Measurements from ENCODE around the gene TMEM54.
A peak's percentile ranks its signal among the peaks of the same experiment; 100 is the strongest.

The TMEM54 gene

DNA sequence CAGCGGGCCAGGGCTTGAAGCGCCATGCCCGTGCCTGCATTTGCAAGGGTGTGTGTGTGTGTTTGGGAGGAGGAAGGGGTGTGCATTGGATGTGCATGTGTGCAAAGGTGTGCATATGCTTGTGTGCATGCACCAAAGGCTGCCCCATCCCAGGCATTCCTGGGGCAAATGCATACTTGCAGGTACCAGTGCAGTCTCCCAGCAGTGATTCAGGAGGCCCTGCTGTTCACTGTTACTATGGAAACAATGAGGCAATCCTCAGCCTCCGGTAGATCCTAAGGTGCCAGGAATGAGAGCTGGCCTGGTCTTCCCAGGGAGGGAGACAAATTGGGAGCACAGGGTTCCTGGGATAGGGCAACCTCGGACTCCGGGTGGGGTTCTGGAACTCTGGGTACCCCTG is 23.0 kb downstream of the TMEM54 start:
- DNase-seq, result peak; percentile 25

DNA sequence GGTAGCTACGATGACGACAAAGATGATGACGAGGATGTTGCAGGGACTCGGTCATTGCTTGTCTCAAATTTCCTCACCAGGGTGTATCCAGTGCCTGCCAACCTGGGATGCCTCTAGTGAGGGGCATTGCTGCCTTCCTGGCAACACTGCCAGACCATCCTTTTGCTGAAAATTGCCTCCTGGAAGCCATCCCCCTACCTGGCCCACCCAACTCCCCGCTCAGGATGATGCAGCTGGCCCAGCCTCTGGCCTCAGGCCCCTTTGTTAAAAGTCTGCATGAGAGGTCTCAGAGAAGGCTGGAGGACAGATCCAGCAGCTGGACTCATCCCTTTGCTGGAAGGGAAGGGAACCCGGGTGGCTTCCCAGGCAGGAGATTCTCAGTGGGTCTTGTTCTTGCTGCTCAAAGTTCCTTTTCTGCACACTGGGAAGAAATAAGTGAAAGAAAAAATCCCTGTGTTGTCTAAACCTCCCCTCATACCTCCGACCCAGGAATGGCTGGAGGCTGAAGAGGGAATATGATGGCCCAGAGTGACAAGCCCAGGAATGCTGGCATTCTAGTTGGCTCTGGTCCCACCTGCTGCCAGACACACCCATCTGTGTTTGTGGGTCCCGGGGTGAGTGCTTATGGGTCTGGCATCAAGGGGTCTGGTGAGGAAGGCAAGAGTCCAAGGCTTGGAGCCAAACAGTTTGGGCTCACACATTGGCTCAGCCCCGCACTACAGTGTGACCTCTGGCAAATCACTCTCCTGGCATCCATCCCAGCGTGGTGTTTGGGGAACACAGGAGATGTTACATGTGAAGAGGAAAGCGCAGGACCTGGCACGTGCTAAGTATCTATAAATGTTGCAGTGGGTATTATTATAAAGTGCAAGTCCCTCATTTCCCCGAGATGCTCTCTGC is 23.7 kb downstream of the TMEM54 start:
- DNase-seq, result peak; percentile 67

GRCh38 chr1:32876341-32877210 is 24.6 kb downstream of the TMEM54 start:
- no peak for DNase-seq

DNA sequence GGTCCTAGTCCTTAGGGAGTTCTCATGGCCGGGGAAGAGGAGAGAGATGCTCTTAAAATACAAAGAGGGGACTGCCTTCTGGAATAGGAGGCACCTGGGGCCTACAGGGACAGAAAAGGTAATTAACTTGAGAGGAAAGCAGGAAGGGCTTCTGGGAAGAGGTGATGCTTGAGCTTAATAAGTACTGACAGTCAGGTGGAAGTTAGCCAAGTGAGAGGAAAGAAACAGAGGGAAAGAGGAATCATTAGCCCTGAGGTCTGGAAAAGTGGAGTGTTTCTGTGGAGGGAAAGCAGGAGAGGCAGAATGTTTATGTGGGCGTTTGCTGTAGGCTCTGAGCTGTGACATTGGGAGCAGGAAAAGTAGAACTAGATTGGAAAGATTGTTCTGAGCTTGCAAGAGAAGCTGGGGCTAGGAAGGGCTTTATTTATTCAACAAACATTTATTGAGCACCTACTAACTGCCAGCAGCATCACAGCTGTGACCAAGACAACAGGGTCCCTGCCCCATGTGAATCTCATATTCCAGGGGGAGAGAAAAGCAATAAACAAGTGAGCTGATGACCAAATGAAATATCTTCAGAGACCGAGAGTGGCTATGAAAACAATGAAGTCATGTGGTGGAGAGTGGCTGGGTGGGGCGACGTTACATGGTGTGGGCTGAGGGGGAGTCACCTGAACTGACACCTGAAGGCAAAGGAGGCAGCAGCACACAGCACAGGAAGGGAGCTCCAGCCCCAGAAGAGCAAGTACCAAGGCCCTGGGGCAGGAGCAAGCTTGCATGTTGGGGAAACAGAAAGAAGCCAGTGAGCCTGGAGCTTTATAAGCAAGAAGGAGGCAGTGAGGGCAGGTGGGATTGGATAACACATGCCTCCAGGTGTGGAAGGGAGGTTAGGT is 26.1 kb downstream of the TMEM54 start:
- no peak for DNase-seq

DNA sequence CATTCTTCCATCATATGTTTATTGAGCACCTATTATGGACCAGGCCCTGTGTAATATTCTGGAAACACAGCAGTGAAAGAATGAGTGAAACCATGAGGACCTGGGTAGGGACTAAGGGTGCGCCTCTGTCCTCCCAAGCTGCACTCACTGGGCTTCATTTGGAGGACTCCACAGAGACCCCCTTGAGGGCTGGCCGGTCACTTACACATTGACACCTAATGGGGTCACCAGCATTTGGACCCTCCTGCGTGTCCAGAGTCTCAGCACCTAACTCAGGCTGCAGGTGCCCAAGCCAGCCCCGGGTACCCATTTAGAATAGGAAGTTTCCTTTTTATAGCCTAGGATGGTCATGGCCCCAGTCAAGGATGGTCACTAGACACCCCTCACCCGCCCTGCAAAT is 27.7 kb downstream of the TMEM54 start:
- no peak for DNase-seq

DNA sequence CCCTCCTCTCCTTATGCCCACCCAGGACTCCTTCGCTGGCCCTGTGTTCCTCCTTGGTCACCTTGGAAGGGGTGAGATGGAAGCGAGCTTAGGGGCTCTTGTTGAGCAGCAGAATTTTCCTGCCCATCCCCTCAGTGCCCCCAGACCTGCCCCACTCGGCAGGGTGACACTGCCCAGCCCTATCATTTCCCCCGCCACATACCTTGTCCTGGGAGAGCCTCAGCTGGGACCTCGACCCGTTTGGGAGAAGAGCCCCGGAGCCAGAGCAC is 29.1 kb downstream of the TMEM54 start:
- DNase-seq, result no peak

- peak; percentile 58 for DNase-seq
These were observed 29.6 kb downstream of the TMEM54 start for GRCh38 chr1:32871364-32872191.

DNA sequence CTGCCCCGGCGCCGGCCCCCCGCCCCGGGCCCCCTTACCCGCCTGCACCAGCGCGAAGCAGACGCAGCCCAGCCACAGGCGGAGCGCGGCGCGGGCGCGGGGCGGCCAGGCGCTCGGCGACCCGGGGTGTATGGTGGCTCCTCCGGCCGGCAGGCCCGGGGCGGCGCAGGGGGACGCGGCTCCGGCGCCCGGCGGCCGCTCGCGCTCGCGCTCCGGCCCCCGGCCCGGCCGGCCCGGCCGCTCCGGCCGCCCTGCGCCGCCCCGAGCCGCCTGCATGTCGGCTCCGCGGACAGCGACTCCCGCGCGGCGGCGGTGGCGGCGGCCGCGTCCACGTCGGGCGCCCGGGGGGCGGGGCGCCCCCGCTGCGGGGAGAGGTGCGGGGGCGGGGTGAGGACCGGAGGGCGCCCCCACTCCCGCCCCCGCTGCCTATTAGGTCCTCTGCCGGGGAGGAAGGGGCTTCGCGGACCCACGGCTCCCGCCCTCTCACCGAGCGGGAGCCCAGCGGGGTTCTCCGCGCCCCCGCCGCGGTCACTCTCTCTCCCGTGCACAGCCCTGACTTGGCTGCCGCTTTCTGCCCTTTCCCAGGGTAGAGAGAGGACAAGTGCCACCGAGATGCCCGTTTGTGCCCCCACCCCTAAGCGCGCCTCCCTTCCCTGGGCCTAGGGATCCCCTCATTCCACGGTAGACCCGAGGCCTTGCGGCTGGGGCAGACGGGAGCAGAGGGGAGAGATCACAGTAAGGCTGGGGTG is 30.4 kb downstream of the TMEM54 start, which contains the start of gene FNDC5:
FNDC5 (minus strand) TSS at position 298 of the 749 bp plus-strand sequence.
- no peak for DNase-seq

DNA sequence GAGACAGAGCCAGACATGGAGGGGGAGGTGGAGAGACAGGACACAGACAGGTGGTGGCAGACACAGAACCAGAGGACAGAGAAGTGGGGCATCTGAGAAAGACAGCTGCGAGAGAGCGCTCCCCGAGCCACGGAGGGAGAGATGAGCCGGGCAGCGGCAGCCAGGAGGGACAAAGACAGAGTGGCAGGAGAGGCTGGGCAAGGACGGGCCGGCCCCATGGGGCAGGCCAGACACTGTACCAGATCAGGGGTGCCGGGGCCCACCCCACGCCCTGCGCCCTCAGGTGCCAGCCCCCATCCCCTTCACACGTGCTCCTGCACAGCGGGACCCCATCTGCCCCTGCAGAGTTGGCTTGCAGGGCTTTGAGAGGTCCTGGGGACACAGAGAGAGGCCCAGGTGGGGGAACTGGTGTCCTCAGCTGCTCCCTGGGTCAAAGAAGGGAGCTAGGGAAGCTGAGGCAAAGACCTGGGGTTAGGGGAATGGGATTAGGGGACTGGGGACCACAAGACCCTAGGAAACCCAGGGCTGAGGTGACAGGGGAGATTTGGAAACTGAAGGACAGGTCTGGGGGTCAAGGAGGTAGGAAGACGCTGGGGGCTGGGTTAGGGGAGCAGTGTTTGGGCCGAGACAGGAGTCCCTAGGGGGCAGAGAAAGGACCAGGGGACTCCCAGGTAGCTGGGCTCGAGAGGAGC is 31.1 kb downstream of the TMEM54 start:
- DNase-seq, result no peak

DNA sequence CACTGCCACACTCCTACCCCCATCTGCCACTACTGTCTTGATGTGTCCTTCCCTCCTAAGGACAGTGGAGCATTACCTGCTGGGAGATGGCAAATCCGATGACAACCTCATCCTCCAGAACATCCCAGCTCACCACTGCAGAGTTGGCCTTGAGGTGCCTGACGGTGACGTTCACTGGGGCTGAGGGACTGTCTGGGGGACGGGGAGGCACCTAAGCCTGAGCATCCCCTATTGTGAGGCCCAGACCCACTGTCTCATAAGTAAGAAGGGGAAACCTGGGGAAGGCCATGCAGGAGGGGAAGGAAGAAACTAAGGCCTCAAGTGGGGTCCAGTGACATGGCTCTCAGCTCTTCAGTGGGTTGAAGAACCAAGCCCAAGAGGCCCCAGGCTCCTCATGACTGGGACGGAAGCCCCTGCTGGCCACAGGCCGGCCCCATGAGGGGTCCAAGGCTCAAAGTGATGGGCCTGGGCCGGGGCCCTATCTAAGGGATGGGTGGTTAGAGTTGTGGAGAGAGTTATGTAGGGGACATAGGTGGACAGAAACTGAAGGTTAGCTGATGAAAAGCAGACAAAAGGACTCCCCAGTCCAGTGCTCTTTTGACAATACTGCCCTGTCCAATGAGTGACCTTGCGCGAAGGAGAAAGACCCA is 32.3 kb downstream of the TMEM54 start:
- no peak for DNase-seq

DNA sequence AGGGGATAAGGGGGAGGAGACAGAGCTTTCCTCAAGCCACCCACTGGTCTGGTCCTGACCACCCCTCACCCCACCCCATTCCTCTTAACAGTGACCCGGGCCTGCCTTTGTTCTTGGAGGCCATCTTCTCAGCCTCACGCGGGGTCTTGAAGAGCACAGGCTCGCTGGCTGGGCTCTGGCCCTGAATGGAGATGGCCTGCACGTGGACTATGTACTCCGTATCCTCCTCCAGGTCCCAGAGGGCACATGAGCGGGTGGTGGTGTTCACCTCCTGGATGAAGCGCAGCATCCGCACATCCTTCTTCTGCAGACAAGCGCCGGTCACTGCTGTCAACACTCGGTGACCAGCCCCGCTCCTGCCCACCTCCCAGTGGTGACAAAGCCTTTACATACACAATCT is 33.1 kb downstream of the TMEM54 start:
- DNase-seq, result no peak

- DNase-seq, result no peak
These were observed 33.5 kb downstream of the TMEM54 start for GRCh38 chr1:32867671-32868070.

DNA sequence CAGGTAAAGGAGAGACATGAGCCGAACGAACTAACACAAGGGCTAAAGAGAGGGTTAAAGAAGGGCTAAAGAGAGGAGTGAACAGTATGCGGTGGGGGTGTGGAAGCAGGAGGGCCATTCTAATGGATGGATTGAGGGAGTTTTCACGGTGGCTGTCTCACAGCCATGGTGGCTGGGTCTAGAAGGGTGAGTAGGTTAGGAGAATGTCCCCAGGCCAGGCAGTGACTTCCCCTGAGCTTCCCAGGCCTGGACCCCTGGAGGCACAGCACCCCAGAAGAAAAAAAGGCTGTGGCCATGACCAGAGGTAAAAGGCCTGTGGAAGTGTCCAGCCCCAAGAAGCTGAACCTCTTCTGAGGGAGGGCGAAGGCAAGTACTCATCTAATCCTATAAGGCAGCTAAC is 34.0 kb downstream of the TMEM54 start:
- DNase-seq, result no peak

- no peak for DNase-seq
These were observed 35.4 kb downstream of the TMEM54 start for GRCh38 chr1:32865639-32866405.

- no peak for DNase-seq
These were observed 36.7 kb downstream of the TMEM54 start for GRCh38 chr1:32864375-32865019.

DNA sequence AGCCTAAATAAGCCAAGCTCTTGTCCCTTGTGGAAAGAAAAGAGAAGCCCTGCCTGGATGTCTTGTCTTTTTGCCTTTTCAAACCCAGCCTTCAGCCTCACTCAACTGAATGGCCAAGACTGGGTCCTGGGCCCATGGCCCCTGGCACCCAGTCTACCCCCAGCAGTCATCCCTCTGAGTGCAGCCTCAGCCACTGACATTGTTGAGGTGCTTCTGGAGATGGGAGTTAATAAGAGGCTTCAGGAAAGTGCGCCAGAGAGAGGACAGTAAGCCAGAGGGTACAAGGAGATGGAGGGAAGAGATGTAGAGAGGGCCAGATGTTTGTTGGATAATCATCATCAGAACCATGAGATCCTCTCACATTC is 37.3 kb downstream of the TMEM54 start:
- no peak for DNase-seq

DNA sequence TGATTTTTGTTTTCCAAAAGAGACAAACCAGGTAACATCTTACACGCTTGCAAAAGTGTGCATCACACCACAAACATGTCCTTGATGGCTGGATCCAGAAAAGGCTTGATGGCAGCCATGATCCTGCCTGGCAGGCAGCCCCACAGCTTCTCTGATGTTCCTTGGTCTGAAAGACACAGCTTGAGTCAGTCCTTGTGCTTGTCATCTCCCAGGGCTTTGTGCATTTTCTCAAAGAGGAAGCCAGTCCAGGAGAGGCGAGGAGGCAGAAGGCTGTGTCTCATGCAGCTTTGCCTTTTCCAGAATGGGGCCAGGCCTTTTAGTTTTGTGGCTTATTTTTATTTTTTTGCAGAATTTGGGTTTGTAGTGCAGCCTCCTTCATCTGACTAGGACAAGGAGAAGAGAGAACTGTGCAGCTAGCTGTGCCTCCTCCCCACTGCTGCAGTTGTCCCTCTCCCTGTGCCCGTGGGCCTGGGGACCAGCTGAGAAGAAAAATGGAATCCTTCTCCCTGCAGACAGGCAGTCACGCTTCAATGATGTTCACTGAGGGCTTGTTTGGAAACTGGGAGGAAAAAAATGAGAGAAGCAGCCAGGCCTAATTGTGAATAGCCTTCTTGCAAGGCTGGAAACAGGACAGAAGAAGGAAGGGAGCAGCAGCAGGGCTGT is 37.8 kb downstream of the TMEM54 start:
- DNase-seq, result no peak
